Transverse colon (tissue), 4 donors: ENCODE results near the gene MEP1A. TPM values are rescaled to one million over a fixed set of nuclear protein-coding genes. Genes with fewer than 3 reads are reported as not detected.

Source experiments
- DNase-seq: peaks from one replicate; pipeline ENCODE4 v3.0.0-alpha.2; 2019
- H3K27ac ChIP-seq, 4 donors: fragments of 200-600 bp; sonication (generic); 2 replicates each; pipeline ENCODE4 v1.5.1; 2016 to 2018; ENCODE audit warnings: inconsistent platforms in 4 of 4
- H3K27me3 ChIP-seq: fragments of 200-600 bp; sonication (generic); 2 replicates; pipeline ENCODE4 v1.5.1; 2017; ENCODE audit warnings: inconsistent platforms
- H3K36me3 ChIP-seq, 4 donors: fragments of 200-600 bp; sonication (generic); 2 replicates each; pipeline ENCODE4 v1.5.1; 2017 to 2019; ENCODE audit warnings: inconsistent platforms in 4 of 4
- H3K4me1 ChIP-seq, 4 donors: fragments of 200-600 bp; sonication (generic); 2 replicates each; pipeline ENCODE4 v1.5.1; 2017 to 2020; ENCODE audit warnings: inconsistent platforms in 4 of 4
- H3K4me3 ChIP-seq, 4 donors: fragments of 200-600 bp; sonication (generic); 1 replicate in 1 of 4; 2 replicates in 3 of 4; pipeline versions ENCODE4 v1.5.1 to v1.6.1; 2017 to 2019; ENCODE audit warnings: inconsistent platforms in 4 of 4
- H3K9me3 ChIP-seq, 2 donors: fragments of 200-600 bp; sonication (generic); 2 replicates each; pipeline ENCODE4 v1.5.1; 2017 to 2019; ENCODE audit warnings: inconsistent platforms in 2 of 2
- CTCF ChIP-seq, 5 experiments: fragments of 200-600 bp in 3 of 5; fragments of 450-650 bp in 2 of 5; sonication (generic) in 3 of 5; IDR thresholded peaks; 1 replicate in 2 of 5; 2 replicates in 3 of 5; pipeline ENCODE4 v1.5.1; 2016 to 2017; ENCODE audit warnings: antibody characterized with exemption in 5 of 5, inconsistent platforms in 3 of 5, mild to moderate bottlenecking in 2 of 5, moderate library complexity in 1 of 5
- EP300 ChIP-seq: sonication (generic); formaldehyde crosslinking; IDR thresholded peaks from one replicate; pipeline ENCODE4 v1.6.1; 2017; ENCODE audit warnings: antibody characterized with exemption, low read depth
- POLR2A ChIP-seq: fragments of 450-650 bp; IDR thresholded peaks from one replicate; pipeline ENCODE4 v1.6.1; 2016; ENCODE audit warnings: antibody characterized with exemption, mild to moderate bottlenecking, moderate library complexity
- POLR2AphosphoS5 ChIP-seq, 3 donors: sonication (generic); formaldehyde crosslinking; IDR thresholded peaks; one replicate each; pipeline ENCODE4 v1.6.1; 2016; ENCODE audit warnings: antibody characterized with exemption in 3 of 3
- WGBS, 2 donors: methylation state at CpG; one replicate each; pipeline ENCODE4 v1.1.5; 2018; ENCODE audit warnings: low coverage in 1 of 2; 5-methylcytosine and 5-hydroxymethylcytosine counted together
- in situ Hi-C, 4 donors: fragments of 200-750 bp; cut with MboI; loops; one replicate each; pipeline versions ENCODE4 v1.15.0 to v1.15.1; 2017; ENCODE audit warnings: low sequenced_read_pairs in 3 of 4, low pct_ligation_motif_present in 1 of 4, low pct_unique_long_range_greater_than_20kb in 1 of 4
- intact Hi-C: fragments of 100-400 bp; cut with DNase I; formaldehyde crosslinking; loops from one replicate; pipeline ENCODE4 v1.15.1; 2023; ENCODE audit warnings: low total_unique reads
- total RNA-seq, 4 donors: library from RNA; depleted of rRNA; stranded (reverse); fragments of >200 nt; gene quantifications; one replicate each; pipeline ENCODE4 v1.1.0, GENCODE V29; 2016

Gene MEP1A
- total RNA-seq, 4 donors from 2014 or later: 31.2 to 601 (median 223) TPM

DNA sequence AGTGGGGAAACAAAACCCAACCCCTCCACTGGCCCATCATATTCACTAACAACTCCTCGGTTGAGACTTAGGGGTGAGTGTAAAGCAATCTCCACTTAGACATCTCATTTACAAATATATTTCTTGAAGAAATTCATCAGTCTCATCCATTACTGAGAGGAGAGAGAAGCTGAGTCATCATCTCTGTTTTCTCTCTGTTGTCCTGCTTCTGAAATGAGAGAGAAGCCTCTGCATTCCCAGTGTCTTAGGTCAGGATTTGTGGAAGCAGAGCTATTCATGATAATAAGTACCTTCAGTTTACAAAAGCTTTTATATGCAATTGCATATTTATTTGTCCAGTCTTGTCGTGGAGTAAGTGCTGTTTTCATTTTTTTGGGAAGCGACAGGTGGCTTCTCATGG lies 879 bp downstream of the MEP1A start:
- intact Hi-C loops (no loop called here), in situ Hi-C loops (no loop called here)
- peaks cover 3 to 39% (median 13%) of the 10 kb centered on the region in 4 donors for H3K4me1 ChIP-seq
- WGBS, 2 donors: 61 to 68% methylated on average over 3 of the region's 3 CpGs
- H3K36me3 ChIP-seq: no peaks in the 10 kb centered on the region
- DNase-seq: no peak
- H3K27me3 ChIP-seq: no peaks in the 10 kb centered on the region
- TF ChIP-seq CTCF (IDR thresholded peaks at IDR 0.05): no peak
- TF ChIP-seq POLR2A: no peak
- TF ChIP-seq EP300: no peak
- no peak for TF ChIP-seq POLR2AphosphoS5 (IDR thresholded peaks at IDR 0.05)
- H3K4me3 ChIP-seq: peak overlapping the region in 2 of 4 donors; percentile 18 to 39
- peak overlapping the region in 1 of 4 donors; percentile 32 for H3K27ac ChIP-seq
- H3K9me3 ChIP-seq: no peaks in the 10 kb centered on the region

GRCh38 chr6:46795816-46796215 lies 2.6 kb downstream of the MEP1A start:
- in situ Hi-C loops (no loop called here), intact Hi-C loops (no loop called here)
- Histone ChIP-seq H3K36me3 (no peaks in the 10 kb centered on the region), H3K9me3 (no peaks in the 10 kb centered on the region), H3K4me1 (peaks cover 0 to 28% (median 11%) of the 10 kb centered on the region in 4 donors), H3K4me3 (no peak overlapping the region), H3K27ac (no peak overlapping the region), H3K27me3 (no peaks in the 10 kb centered on the region)
- DNase-seq: no peak
- 91% methylated on average over 3 of the region's 3 CpGs; no CpG with 5 or more reads in 1 of the 2 donors for WGBS, 2 donors
- TF ChIP-seq POLR2A (no peak), POLR2AphosphoS5 (IDR thresholded peaks at IDR 0.05) (no peak), EP300 (no peak), CTCF (IDR thresholded peaks at IDR 0.05) (no peak)

GRCh38 chr6:46796848-46797580 lies 3.8 kb downstream of the MEP1A start:
- 49 to 66% methylated on average over 3 to 5 of the region's 5 CpGs for WGBS, 2 donors
- in situ Hi-C loops (no loop called here), intact Hi-C loops (no loop called here)
- Histone ChIP-seq H3K4me1 (peaks cover 0 to 16% (median 5%) of the 10 kb centered on the region in 4 donors), H3K27me3 (no peaks in the 10 kb centered on the region), H3K4me3 (no peak overlapping the region), H3K9me3 (no peaks in the 10 kb centered on the region), H3K36me3 (peaks cover 0 to 3% (median 0%) of the 10 kb centered on the region in 4 donors), H3K27ac (no peak overlapping the region)
- no peak for DNase-seq
- TF ChIP-seq CTCF (IDR thresholded peaks at IDR 0.05): no peak
- TF ChIP-seq EP300: no peak
- peak in 1 of 3 donors; percentile 19 for TF ChIP-seq POLR2AphosphoS5 (IDR thresholded peaks at IDR 0.05)
- no peak for TF ChIP-seq POLR2A

DNA sequence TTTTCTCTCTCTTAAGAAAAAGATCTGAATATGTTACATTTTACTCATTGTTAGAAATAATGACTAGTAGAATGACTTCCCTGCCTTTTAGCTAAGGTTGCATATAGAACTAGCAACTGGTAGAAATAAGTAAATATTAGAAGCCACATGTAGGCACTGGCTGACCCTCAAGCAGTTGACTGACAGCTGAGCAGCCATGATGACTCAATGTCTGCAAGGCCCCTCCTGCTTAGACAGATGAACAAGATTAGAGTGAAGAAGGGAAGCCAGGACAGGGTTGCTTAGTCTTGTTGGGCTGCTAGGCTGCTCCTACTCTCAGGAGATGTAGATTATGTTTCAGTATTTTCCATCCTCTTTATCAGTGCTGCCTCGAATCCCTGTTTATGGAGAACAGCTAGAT lies 6.5 kb downstream of the MEP1A start:
- Histone ChIP-seq H3K27me3 (no peaks in the 10 kb centered on the region), H3K27ac (no peak overlapping the region), H3K9me3 (no peaks in the 10 kb centered on the region), H3K36me3 (peaks cover 0 to 3% (median 0%) of the 10 kb centered on the region in 4 donors), H3K4me3 (no peak overlapping the region), H3K4me1 (no peaks in the 10 kb centered on the region)
- in situ Hi-C loops (no loop called here), intact Hi-C loops (no loop called here)
- TF ChIP-seq POLR2A (no peak), POLR2AphosphoS5 (IDR thresholded peaks at IDR 0.05) (no peak), CTCF (IDR thresholded peaks at IDR 0.05) (no peak), EP300 (no peak)
- 50 to 67% methylated on average over 1 of the region's 1 CpG for WGBS, 2 donors
- no peak for DNase-seq
